HG03354 (cell line): ENCODE results near the gene TANK.
A peak's percentile ranks its signal among the peaks of the same experiment; 100 is the strongest.

ENCODE experiments used
- ATAC-seq: cut with Tn5 transposase; IDR thresholded peaks from one replicate; pipeline ENCODE4 v1.9.1; 2021; ENCODE audit warnings: mild to moderate bottlenecking; ENCODE audit not compliant: unreplicated experiment, poor library complexity, severe bottlenecking

The TANK gene

GRCh38 chr2:161160226-161161073 is at the start of gene TANK:
TSS of gene TANK (plus strand) at chr2:161160428. CDS start at chr2:161179663, 19,235 bp downstream.
- ATAC-seq, result peak; percentile 92

- ATAC-seq, result no peak
Observed at GRCh38 chr2:161111531-161111930, 48.7 kb upstream of the TANK start.

DNA sequence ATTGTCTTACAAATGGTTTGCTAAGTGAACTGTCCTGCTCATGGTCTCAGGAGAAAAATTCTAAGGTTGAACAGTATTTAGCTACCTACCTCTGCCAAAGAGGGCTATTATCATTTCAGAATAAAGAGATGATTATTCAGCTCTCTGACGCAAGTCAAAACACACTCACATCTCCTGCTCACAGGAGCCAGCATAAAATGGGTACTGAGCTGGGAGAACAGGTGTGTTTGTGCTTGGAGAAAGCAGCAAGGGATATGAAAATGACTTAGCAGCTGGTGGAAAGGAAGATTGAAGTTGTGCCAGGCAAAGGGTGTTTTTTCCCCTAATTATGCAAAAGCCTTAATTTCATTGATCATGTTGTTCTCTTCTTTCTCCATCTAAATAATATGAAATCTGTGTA is 47.3 kb upstream of the TANK start:
- ATAC-seq, result no peak

DNA sequence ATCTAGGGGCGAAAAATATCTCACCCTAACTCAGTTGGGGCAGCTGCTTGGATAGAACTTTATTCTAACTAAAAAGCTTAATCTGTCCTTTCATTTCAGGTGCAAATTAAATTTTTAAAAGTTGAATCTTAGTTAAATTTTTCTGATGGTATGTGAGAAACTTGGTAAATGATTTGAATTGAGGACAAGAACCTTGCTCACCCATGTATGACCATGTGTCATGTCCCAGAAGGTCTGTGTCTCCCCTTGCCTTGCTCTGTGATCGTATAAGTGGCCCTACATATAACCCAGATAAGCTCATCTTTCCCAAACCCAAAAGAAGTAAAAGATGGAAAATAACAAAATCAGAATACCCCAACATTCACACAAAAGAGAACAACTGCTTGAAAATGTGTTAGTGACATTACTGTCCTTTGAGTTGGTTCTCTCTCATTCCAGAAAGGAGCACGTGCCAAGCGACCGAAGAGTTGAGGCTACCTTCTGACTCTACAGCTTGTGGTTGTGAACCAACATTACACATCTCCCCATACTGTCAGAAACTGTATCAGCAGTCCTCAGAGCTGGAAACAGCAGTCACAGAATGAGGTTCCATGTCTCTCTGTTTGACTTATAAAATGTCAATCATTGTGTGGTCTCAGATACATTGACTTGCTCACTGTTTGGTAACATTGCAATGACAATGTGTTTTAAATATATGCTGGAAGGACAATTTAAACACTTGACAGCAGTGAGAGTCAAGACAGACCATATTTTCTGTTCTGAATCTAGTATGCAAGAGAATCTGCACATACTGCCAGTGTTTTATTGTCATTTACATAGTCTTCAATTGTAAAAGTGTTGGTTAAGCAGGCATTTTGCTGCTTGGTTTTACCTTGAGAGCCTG is 46.3 kb upstream of the TANK start:
- peak; percentile 41 for ATAC-seq

DNA sequence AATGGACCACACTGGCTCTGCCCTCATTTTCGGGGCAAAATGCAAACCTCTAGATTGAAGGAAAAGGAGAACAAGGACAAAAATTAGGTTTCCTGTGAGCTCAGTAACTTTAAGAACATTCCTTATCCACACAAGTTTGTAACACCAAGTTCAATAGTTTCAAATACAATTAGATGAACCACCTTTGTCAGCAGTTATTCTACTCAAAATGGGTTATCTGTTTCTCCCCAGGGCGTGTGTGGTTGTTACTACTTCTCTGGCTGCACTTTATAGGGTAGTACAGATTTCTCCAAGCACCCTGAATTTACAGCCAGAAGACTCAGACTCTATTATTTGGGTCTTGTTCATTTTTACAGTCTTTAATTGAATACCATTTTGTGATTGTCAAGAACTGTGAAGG is 45.0 kb upstream of the TANK start:
- no peak for ATAC-seq

- no peak for ATAC-seq
Observed at GRCh38 chr2:161115605-161116380, 44.4 kb upstream of the TANK start.

DNA sequence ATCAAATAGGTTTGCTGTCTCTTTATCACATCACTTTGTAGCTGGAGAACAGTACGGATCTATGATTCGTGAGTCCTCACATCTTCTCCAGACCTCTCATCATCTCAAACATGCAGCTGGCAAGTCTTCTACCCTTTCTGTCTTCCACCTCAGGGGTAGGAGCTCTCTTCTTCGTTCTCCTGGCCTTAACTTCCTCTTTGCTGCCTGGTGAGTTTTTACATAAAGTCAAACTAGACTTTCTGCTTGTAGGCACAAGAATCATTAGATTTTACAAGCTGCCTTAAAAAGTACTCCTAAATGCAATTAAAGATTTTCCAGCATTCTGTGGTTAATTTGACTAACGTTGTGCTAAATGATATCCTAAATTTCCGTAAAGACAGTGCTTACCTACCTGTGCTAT is 43.7 kb upstream of the TANK start:
- no peak for ATAC-seq

DNA sequence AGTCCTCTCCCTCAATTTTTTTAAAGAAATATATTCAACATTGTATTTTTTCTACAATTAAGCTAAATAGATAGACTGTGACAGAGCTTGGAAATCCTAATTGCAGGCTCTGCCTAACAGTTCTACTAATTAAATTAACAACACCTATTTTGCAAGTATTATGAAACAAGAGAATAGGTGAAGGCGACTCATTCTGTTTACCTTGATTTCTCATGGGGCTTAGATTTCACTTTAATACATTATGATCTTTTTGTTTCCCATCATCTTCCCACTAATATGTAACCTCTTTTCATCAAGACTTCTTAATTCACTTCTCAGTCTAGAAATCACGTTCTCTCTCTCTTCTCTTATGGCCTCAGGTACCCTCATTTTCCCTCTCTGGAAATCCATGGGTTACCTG is 42.7 kb upstream of the TANK start:
- ATAC-seq, result no peak

DNA sequence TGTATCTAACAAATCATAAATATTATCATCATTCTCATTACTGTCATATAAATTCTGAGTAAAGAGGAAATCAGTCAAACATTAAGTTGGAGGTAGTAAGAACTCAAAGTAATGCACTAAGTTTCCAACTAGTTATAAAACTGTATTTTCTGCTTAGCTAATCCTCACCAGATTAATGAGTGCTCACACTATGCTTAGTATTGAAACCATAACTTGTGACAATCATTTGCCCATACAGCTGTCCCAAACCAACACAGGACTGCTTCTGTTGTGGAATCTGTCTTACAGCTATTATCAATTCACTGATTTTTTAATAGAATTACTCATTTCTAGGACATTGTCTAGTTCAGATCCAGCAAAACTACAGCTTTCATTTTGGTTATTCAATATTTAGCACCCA is 41.5 kb upstream of the TANK start:
- ATAC-seq, result peak; percentile 64

GRCh38 chr2:161119483-161119882 is 40.7 kb upstream of the TANK start:
- ATAC-seq, result no peak

- no peak for ATAC-seq
Observed at GRCh38 chr2:161120775-161121174, 39.5 kb upstream of the TANK start.

DNA sequence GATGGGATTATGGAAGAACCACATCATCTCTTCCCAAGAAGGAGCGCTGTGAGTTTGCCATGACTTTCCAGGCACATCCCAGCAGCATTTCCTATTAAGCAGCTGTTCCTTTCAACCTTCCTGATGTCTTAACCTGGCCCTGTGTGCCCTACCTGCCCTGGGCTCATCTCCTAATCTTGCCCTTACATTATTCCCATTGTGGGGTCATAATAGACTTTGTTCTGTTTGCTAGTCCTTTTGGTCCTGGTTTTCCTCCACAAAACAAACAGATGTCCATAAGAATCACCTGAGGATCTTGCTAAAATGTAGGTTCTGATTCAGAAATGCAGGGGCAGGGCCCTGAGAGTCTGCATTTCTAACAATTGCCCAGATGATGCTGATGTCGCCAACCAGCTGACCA is 38.6 kb upstream of the TANK start:
- ATAC-seq, result no peak

DNA sequence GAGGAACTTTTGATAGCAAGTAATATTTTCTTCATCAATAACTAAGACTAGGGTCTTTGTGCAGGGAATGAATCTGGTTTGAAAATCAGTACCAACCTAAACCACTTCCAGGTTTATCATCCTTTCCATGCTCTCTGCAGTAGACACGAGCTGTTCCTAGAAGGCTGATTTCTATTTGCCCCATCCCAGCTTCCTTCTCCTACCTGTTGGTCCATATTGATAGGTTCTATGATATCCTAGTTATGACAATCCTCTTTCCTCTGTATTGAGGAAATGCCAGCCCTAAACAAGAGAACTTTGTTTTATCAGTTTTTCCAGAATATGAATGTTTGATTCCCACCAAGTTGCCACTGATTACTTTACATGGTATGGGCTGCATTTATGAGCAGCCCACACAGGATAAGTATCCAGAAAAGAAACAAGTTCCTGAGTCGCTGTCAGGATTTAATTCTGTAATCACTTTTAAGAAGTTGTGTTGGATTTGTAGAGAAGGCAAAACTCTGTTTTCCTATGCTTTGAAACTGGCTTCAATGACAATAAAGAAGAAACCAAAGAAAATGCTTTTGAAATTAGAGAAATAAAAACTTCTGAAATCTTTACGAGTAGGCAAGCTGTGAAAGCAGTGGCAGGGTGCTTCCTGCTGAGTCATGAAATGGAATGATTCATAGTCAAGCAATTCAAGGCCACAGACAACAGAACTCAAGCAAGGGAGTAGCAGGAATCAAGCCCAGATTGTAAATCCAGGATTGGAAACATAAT is 37.3 kb upstream of the TANK start:
- ATAC-seq, result peak; percentile 65

GRCh38 chr2:161123531-161124030 is 36.6 kb upstream of the TANK start:
- ATAC-seq, result no peak

DNA sequence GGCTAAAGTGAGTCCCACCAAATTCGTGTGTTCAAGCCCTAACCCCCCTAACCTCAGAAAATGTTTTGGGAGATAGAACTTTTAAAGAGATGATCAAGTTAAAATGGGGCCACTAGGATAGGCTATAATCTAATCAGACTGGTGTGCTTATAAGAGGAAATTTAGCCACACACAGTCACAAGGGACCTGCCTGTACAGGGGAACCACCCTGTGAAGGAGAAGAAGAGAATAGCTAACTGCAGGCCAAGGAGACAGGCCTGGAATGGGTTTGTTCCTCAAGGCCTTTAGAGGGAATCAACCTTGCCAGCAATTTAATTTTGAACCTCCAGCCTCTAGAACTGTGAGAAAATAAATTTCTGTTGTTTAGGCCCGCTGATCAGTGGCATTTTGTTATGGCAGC is 36.0 kb upstream of the TANK start:
- ATAC-seq, result peak; percentile 57

- no peak for ATAC-seq
Observed at GRCh38 chr2:161128885-161129284, 31.3 kb upstream of the TANK start.

GRCh38 chr2:161130354-161130753 is 29.9 kb upstream of the TANK start:
- ATAC-seq, result no peak

DNA sequence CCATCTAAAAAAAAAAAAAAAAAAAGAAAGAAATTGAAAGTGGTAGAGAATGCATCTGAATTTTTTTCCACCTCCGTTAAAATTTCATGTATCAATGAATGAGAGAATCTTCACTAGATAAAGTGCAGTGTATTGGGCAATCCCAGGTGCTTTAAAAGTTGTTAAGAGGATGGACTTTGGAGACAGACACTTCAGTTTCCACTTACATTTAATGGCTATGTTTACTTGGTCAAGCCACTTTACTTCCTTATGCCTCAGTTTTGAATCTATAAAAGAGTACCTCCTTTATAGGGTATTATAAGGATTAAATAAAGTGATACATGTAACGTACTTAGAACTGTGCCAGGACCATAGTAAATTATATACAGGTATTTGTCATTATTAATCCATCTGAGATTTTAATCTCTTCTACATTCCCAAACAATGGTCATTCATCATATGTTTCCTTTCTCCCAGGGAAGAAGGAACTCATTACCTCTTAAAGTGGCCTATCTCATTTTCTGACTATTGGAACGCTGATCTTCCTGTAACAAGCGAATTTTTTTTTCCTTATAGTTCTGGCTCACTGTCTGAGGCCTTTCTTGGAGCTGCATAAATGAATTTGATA is 29.1 kb upstream of the TANK start:
- ATAC-seq, result no peak

DNA sequence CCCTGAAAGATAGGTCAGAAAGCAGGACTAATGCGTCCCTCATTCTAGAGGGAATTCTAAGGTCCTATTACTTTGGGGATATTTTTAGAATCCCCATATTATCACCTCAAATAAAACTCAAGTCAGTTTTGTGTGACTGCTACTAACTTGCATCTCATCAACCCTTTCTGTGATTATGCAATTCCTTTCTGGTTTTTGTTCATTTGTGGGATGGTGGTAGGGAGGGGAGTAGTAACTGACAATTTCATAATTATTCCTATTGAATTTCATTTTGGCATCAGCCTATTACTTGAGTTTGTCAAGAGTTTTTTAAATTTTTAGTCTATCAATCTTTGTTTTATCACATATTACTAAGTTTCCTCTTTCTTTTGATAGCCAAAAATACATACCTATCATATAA is 28.4 kb upstream of the TANK start:
- ATAC-seq, result no peak
